ENCODE measurements around the gene ATRN.

Gene ATRN

DNA sequence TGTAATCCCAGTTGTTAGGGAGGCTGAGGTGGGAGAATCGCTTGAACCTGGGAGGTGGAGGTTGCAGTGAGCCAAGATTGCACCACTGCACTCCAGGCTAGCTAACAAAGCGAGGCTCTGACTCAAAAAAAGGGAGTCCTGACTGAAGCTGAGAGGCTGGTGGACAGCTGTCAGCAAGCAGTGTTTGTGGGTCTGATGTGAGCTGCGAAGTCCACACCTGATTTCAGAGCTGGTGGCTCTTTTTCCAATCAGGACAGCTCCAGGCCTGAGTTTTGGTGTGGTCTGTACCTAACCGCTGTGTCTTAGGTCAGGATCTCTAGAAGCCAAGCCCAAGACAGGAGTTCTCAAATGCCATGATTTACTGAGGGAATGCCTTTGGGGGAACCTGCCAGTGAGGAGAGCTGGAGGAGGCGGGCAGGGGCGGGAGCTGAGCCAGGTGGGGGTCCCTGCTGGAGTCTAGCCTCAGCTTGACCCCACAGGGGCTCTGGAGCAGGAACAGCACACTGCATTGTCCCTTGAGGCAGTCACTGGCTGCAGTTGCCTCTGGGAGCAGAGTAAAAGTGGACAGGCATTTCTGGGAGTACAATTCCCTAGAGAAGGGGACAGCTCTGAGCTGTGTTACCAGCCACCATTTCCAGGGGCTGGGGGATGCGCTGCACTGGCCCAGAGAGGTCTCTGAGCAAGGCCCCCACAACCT lies 187.3 kb downstream of the ATRN start:
- DNase-seq (ENCODE audit: low spot score) = no peak

- DNase-seq (ENCODE audit: low spot score) = no peak
Observed at GRCh38 chr20:3658716-3659491, 188.1 kb downstream of the ATRN start.

DNA sequence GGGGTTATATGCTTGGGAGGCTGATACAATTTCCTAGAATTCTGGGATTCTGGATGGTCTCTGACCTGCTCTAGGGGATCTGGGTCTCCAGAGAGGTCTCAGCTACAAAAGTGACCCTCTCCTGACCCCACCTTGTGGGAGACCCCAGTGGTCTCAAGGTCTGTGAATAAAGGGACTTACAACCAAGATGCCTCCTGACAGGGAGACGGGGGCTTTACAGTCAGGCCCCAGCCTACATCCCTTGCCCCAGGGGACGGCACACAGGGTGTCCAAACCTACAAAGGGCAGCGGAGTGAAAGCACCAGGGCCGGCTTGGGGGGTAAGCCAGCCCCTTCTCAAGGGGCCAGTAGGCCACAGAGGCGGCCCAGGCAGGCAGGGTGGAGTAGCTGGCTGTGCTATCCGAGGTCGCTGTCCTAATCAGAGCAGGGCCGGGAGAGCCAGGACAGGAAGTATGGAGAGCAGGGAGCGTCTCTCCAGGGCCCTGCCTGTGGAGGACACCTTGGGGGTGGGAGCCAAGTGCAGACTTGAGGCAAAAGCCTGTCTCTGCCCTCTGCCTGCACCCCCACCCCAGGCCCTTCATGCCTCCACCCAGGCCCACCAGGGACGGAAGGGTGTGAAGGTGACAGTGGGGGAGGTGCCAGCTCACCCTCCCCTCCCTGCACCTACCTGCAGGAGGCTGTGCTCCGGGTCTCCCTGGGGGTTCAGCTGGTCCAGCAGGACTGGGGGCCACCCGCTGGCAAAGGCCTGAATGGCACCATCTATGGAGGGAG lies 188.9 kb downstream of the ATRN start:
- no peak for DNase-seq (ENCODE audit: low spot score)

DNA sequence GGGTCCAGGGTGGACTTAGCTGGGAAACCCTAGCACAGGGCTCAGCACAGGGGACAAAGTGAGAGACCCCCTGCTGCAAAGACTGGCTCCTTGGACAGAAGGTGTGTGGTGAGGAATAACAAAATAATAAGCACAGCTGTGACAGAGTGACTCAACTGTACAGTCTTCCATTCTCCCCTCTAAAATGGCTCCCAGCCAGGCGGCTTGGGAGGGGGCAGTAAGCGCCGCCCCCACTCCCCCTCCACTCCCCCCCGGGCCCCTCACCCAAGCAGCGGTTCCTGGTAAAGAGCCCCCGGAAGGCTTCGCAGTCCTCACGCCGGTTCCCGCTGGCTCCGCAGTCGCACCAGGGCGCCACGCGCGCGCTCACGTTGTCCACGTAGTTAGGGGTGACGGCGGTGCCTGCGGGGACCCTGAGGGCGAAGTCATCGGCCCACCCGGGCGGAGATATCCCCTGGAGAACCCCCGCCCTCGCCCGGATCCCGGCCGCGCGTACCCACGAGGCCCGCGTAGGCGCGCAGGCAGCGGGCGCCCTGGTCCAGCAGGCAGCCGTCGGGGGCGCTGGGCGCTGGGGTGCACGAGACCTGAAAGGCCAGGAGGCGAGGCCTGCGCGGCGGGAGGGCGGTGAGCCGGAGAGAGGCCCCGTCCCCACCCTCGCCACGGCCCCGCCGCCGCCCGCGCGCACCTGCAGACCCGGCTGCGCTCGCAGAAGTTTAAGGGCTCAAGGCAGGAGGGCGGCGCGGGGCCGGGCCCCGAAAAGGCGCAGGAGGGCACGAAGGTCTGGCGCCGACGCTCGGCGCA lies 189.6 kb downstream of the ATRN start:
- DNase-seq (ENCODE audit: low spot score) = no peak

- DNase-seq (ENCODE audit: low spot score) = no peak
Observed at GRCh38 chr20:3661060-3661813, 190.4 kb downstream of the ATRN start.

DNA sequence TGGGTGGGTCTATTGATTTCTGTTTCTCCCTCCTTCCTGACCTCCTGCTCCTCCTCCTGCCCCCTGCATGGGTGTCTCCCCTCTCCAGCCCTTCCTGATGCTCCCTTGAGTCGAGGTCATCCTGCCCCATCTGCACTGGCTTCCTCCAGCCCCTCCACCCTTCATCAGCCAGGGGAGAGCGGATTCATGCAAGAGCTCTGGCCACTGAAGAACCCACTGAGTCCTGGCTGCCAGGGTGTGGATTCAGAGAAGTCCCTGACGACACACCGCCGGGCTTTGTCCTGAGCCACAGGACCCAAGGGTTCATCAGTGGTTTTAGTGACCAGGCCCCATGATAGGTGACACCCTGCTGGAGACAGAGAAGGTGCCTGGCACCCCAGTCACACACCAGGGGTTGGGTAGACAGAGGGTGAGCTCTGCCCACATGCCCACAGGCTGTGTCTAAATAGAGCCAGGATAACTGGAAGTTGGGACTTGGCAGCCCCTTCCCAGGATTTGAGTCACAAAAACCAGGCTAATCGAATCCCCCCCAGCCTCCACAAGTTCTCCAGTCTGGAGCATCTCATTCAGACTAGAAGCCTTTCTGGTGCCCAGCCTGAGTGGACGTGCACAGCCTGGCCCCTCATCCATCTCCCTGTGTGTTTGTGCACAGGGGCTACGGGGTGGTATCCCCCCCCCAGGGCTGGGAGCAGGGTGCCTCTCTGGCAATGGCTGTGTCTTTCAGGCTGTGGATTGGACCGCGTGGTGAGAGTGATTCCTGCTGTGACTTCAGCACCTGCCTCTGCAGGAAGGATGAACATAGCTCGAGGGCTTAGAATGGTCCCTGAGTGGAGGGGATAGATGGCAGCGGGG lies 191.2 kb downstream of the ATRN start:
- DNase-seq (ENCODE audit: low spot score) = no peak

- no peak for DNase-seq (ENCODE audit: low spot score)
Observed at GRCh38 chr20:3663031-3663701, 192.3 kb downstream of the ATRN start, which contains the start of gene GFRA4. Gene GFRA4, minus strand, starts transcription at chr20:3663399. Its CDS starts 0 bp downstream, at chr20:3663399.

DNA sequence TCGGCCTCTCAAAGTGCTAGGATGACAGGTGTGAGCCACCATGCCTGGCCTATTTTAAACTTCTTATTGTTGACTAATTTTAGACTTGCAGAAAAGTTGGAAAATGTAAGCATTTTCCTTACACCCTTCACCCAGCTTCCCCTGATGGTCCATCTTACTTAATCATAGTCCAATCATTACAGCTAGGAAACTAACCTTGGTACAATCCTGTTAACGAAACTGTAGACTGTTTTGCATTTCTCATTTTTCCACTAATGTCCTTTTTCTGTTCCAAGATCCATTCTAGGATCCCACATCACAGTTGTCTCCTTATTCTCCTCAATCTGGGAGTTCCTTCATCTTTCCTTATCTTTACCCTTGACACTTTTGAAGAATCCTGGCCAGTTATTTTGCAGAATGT lies 193.0 kb downstream of the ATRN start:
- no peak for DNase-seq (ENCODE audit: low spot score)

DNA sequence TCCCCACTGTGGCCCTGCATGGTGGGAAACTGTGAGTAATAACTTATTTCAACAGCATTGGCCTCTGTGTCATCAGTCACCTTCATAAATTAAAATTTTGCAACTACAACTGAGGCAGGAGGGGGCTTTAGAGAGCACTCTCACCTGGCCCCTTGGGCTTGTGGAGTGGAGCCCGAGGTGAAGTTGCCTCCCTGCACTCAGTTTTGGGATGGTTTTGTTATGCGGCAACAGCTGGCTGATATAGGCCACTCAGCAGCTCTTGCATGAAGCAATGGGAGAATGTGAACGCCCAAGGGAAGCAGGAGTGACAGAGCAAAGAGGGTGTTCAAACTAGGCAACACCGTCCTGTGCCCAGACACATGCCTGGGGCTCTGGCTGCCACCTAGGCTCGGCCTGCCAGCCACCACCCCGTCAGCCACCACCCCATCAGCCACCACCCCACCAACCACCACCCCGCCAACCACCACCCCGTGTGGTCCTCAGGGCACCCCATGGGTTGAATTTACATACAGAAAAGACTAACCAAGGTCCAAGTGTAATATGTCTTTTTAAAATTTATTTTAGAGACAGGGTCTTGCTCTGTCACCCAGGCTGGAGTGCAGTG lies 196.7 kb downstream of the ATRN start:
- no peak for DNase-seq (ENCODE audit: low spot score)

DNA sequence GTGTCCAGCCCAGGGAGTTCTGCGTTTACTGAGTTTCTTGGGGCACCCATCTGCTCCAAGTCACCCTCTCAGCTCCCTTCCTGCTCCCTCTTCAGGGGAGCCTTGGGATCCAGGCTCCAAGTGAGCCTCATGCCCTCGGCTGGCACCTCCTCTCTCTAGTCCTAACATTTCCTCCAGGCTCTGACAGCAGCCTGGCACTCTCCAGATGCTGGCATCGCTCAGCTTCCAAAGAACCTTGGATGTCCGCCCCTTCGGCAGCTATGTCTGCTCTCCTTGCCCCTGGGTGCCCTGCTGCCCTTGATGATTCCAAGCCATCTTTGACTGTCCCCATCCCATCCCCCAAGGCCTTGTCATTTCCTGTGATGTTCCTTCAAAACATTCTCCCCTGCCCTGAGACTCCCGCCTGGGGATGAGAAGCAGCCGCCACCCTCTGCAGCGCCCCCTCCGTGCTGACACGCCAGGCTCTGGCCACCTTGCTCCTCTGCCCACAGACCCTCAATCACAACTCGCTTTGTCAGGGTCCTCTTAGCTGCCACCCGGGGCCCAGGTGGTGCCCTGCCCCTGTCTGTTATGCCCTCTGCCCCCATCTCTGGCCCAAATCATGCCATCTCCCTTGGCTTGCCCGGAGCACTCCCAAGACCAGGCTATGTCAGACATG lies 199.0 kb downstream of the ATRN start:
- DNase-seq (ENCODE audit: low spot score) = no peak

DNA sequence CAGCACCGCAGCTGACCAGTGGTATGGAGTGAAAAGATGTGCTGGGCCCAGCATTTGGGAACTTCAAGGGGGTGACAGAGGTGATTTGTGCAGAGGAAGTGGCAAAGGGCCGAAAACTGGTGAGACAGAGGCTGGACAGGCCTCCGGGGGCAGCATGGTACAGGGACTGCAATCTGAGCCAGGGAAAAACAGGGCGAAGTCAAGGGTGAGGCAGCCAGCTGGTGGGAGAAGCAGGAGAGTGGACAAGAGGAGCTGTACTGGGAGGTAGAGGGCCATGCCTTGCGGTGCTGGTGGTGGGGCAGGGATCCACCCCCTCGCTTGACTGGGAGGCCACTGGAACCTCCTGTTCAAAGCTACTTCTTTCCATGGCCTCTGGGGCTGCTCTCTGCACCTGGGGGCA lies 199.7 kb downstream of the ATRN start:
- no peak for DNase-seq (ENCODE audit: low spot score)

GRCh38 chr20:3670945-3671344 lies 200.1 kb downstream of the ATRN start:
- no peak for DNase-seq (ENCODE audit: low spot score)

GRCh38 chr20:3671986-3672546 lies 201.2 kb downstream of the ATRN start:
- DNase-seq (ENCODE audit: low spot score) = no peak

DNA sequence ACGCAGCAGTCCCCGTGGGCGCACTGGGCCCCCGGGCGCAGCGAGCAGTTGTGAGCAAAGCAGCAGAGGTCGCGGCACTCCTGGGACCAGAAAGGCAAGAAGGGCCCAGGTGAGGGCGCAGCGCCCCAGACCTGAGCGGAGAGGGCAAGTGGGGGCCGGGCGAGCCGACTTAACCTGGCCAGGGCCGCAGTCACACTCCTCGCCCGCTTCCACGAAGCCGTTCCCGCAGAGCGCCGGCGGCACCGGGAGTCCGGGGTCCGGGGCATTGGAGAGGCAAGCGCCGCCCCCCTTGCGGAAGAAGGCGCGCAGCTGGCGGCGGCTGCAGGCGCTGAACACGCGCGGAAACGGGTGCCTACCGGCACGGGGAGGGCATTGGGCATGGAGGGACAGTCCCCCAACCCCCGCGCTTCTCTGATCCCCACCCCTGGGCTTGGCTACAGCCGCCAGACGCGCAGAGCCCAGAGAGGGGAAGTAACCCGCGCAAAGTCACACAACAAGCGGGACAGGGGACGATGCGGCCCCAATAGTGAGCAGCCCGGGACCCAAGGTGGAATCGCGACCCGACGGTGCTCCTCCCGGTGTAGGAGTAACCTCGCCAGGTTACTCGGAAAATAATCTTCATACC lies 201.8 kb downstream of the ATRN start:
- no peak for DNase-seq (ENCODE audit: low spot score)

DNA sequence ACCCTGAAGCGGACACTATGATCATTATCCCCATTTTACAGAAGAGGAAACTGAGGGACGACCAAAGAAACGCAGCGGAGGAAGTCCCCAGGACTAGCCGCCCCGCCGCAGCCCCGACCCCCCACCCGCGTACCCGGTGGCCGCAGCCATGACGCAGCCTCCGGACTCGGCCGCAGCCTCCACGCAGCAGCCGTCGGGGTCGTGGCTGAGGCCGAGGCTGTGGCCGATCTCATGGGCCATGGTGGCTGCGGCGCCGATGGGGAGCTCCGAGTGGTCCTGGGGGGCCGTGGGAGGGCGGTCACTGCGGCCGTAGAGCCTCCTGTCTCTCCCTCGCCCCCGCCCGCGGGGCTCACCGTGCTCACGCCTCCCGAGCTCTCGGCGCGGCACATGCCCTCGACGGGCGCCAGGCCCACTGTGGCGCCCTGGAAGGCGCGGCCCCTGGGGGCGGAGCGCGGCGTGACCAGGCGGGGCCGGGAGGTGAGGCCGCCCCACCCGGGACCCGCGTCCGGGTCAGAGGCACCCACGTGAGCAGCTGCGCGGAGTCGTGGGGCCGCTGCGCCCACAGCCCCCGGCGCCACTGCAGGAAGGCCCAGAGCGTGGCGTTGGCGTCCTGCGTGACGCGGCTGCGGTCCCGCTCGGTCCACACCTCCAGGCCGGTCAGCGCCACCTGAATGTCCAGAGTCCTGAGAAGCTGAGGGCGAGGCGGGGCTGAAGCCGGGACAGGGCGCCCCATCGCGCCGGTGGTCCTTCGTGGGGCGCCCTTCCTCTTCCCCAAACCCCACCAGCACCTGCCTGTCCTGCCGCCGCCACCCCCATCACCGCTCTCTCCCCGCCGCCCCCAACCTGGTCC lies 202.6 kb downstream of the ATRN start:
- DNase-seq (ENCODE audit: low spot score) = no peak

- DNase-seq (ENCODE audit: low spot score) = no peak
Observed at GRCh38 chr20:3674447-3674846, 203.6 kb downstream of the ATRN start.

Data from Ammon's horn (tissue), 1 donor.